Heart left ventricle (tissue), 13 donors: Measurements from ENCODE around the gene DAZAP1.

ENCODE experiments used
- POLR2A ChIP-seq, 2 donors: fragments of 450-650 bp; IDR thresholded peaks; one replicate each; pipeline ENCODE4 v1.6.1; 2017; ENCODE audit warnings: antibody characterized with exemption in 2 of 2, mild to moderate bottlenecking in 2 of 2, moderate library complexity in 2 of 2
- TF ChIP-seq, protein P1 (sequence below), 12 donors: fragments of 200-600 bp; sonication (generic) in 4 of 12; IDR thresholded peaks; one replicate each; pipeline versions ENCODE4 v1.5.0 to v1.8.0; 2018 to 2022; ENCODE audit warnings: antibody characterized with exemption in 12 of 12, mild to moderate bottlenecking in 5 of 12
- donor health status: ischemic (EF 13 %, LVEDD 7.1; RV severe dilation, severe dysfunction).
- donor health status: DM: no; HTN: yes; CAD: no.
- donor health status: DM: no; HTN: no; CAD: no.
- donor health status: ischemic (EF 25% LVEDD 6.9; RV normal size, moderate dysfunction).
- donor health status: ischemic (EF 25% LVEDD 5.7; RV mildly dilated, moderate dysfunction).
- donor health status: ischemic (EF 35%, LVEDD 5.7; RV mildly dilated, moderate dysfunction).
- donor health status: nonischemic (EF 11% LVEDD 7.7; RV severe dilation, severe dysfunction).
- donor health status: DM: yes; HTN: yes; CAD: no.
- donor health status: PGD.
- donor health status: ischemic (EF 29% LVEDD 5.4; RV normal size, mild dysfunction).
- donor health status: nonischemic (EF 23%, LVEDD 6.1; RV moderate dilation, normal function).

DNA sequence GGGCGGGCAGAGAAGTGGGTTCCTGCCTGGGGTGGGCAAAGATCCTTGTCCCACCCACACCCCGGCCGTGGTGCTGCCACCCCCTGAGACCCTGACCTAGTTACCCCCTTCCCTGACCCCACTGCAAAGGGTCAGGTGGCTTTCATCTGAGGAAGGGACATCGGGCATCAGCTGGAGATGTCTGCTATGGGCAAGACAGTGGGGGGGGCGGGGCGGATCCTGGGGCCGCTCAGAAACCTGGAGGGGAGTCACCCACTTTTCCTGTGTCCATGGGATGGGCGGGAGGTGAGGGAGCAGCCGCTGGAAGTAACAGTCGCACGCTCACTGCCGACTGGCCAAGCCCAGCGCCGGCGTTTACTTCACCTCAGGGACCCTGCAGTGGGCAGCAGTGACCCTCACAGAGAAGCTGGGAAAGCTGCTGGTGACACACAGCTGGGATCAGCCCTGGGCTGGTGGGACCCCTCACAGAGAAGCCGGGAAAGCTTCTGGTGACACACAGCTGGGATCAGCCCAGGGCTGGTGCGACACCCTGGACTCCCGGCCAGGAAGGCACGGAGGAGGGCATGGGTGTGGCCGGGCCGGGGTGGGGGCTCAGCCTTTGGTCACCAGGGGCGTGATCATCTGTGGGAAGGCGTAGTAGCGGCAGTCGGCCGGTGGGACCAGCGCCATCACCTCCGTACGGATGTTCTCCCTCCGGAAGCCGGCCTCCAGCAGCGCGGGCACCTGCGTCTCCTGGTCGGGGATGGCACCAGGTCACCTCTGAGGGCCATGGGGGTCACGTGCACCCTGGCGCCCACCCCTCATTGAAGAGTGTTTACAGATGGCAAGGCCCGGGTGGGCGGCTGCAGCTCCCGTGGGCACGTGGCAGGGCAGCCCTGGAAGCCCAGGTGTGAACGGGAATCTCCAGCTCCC is 10.4 kb upstream of the DAZAP1 start:
- TF ChIP-seq, protein P1, sequence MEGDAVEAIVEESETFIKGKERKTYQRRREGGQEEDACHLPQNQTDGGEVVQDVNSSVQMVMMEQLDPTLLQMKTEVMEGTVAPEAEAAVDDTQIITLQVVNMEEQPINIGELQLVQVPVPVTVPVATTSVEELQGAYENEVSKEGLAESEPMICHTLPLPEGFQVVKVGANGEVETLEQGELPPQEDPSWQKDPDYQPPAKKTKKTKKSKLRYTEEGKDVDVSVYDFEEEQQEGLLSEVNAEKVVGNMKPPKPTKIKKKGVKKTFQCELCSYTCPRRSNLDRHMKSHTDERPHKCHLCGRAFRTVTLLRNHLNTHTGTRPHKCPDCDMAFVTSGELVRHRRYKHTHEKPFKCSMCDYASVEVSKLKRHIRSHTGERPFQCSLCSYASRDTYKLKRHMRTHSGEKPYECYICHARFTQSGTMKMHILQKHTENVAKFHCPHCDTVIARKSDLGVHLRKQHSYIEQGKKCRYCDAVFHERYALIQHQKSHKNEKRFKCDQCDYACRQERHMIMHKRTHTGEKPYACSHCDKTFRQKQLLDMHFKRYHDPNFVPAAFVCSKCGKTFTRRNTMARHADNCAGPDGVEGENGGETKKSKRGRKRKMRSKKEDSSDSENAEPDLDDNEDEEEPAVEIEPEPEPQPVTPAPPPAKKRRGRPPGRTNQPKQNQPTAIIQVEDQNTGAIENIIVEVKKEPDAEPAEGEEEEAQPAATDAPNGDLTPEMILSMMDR (IDR thresholded peaks at IDR 0.05) = no peak
- no peak for TF ChIP-seq POLR2A (IDR thresholded peaks at IDR 0.05)
